GM12891 (cell line): ENCODE measurements around the gene SNAPC3.

Source experiments
- DNase-seq: peaks from one replicate; pipeline ENCODE4 v3.0.0; 2011; ENCODE audit warnings: low spot score; ENCODE audit not compliant: insufficient read length
- FAIRE-seq: peaks from 2 replicates; lab custom pipeline; 2011; peaks lifted over from hg19 to GRCh38; lab: Jason Lieb, UNC
- PAX5 ChIP-seq: IDR thresholded peaks from 2 replicates; pipeline ENCODE4 v1.6.1; 2011; ENCODE audit warnings: low read length, moderate library complexity, mild to moderate bottlenecking; ENCODE audit not compliant: insufficient read depth, severe bottlenecking
- POLR2A ChIP-seq: IDR thresholded peaks from 2 replicates; pipeline ENCODE4 v1.6.1; 2011; ENCODE audit warnings: low read depth, low read length, control low read depth
- POLR2AphosphoS5 ChIP-seq: IDR thresholded peaks from 2 replicates; pipeline ENCODE4 v1.6.1; 2011; ENCODE audit warnings: low read depth, low read length, control low read depth
- POU2F2 ChIP-seq: IDR thresholded peaks from 2 replicates; pipeline ENCODE4 v1.6.1; 2011; ENCODE audit warnings: low read depth, mild to moderate bottlenecking, control low read depth, low read length, moderate library complexity
- SPI1 ChIP-seq: IDR thresholded peaks from 2 replicates; pipeline ENCODE4 v1.6.1; 2011; ENCODE audit warnings: low read depth, low read length, control low read depth
- TAF1 ChIP-seq: IDR thresholded peaks from 2 replicates; pipeline ENCODE4 v1.6.1; 2011; ENCODE audit warnings: low read depth, low read length, control low read depth

SNAPC3 gene

DNA sequence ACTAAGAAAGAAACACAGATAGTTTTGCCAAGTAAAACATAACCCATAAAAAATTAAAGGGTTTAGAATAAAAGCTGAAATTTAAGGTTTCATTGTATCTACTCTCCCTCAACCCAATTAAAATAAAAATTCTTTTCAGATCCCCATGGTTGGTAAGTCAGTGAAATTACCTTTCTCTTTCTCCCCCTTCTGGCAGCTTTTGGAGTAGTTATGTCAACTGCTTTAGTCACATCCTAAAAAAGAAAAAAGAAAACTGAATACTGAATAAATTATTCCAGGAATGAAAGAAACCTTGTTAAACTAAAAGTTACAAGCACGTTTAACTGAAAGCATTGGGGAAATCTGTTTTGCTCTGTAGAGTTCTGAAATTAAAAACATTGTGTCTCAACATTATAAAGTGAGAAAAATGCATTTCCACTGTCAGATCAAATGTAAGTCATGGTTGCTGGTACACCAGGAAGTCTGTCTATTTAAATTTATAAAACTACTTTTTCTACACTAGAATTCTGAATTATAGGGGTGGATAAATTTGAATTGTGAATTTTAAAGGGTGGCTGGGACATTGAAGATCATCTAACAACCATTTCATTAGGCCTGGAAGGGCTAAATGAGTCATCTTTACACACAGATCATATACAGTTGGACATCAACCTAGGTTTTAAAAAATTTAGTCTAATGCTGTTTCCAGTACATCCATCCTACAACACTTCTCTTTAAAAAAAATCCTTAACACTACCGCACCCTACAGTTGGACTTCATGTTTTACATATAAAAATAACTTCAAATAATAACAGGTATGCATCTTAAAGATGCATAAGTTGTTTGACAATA, 63.4 kb downstream of the SNAPC3 start:
- TF ChIP-seq SPI1 (no peak), POLR2A (no peak)
- DNase-seq (no peak), FAIRE-seq (peak; percentile 16)

DNA sequence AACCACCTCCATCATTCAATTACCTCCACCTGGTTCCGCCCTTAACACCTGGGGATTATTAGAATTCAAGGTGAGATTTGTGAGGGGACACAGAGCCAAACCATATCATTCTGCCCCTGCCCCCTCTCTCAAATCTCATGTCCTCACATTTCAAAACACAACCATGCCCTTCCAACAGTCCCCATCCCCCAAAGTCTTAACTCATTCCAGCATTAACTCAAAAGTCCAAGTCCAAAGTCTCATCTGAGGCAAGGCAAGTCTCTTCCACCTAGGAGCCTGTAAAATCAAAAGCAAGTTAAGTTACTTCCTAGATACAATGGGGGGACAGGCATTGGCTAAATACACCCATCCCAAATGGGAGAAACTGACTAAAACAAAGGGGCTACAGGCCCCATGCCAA, 69.3 kb downstream of the SNAPC3 start:
- FAIRE-seq, result no peak
- DNase-seq, result no peak
- TF ChIP-seq PAX5 (no peak), TAF1 (no peak)

GRCh38 chr9:15492485-15493150, 69.9 kb downstream of the SNAPC3 start:
- FAIRE-seq, result no peak
- peak; percentile 30; the same call in 1 of the 2 replicates for TF ChIP-seq POU2F2
- no peak for TF ChIP-seq SPI1
- TF ChIP-seq PAX5, result no peak
- peak; percentile 90 for TF ChIP-seq POLR2AphosphoS5
- 0 out of 2 replicates have a peak, but pooled peaks have one; percentile 27 for TF ChIP-seq TAF1
- TF ChIP-seq POLR2A, result peak; percentile 58; the same call in 1 of the 2 replicates
- no peak for DNase-seq

- no peak for FAIRE-seq
- DNase-seq, result no peak
- TF ChIP-seq POLR2AphosphoS5, result peak; percentile 37; the same call in 1 of the 2 replicates
- no peak for TF ChIP-seq POU2F2
Measured at GRCh38 chr9:15498246-15498995, 75.7 kb downstream of the SNAPC3 start.

DNA sequence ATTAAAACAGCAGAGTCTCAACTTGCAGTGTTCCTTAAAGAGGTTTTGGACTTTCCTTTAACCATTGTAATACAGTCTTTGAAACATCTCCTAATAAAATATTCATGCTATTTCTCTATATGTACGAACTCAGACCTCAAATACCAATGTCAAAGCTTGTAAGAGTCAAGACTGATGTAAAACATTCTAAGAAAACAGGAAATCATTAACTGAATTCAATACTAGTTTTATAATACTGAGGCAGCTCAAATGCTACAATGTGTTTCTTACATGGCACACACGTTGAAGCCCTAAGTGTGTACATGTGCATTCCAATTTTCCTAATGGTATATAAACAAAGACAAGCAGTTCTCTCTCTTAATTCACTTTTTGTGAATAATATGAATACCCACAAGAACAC, 76.5 kb downstream of the SNAPC3 start:
- FAIRE-seq (no peak), DNase-seq (no peak)
- TF ChIP-seq SPI1 (no peak), POLR2AphosphoS5 (no peak), POU2F2 (no peak), PAX5 (no peak), POLR2A (no peak), TAF1 (no peak)

DNA sequence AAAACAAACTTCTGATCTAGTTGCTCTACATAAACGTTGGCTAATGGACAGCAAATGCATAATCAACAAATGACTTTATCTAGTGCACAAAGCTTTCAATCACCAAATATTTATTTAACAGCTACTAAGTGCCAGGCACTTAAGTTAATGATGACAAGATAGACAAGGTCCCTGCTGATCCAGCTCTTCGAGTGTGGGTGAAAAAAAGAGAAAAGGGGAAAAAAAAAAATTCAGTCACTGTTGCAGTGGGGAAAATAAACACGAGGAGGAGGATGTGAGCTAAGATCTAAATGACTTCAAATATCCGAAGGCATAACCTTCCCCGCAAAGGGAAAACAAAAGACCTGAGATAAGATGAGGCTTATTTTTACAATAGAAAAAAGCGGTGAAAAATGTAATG, 78.5 kb downstream of the SNAPC3 start:
- DNase-seq (no peak), FAIRE-seq (no peak)
- TF ChIP-seq POU2F2 (no peak), SPI1 (no peak), POLR2AphosphoS5 (no peak), TAF1 (no peak), POLR2A (no peak), PAX5 (no peak)

- no peak for FAIRE-seq
- TF ChIP-seq POU2F2 (no peak), PAX5 (no peak), TAF1 (no peak), POLR2A (no peak), POLR2AphosphoS5 (no peak), SPI1 (no peak)
- no peak for DNase-seq
Measured at GRCh38 chr9:15501803-15502202, 79.1 kb downstream of the SNAPC3 start.

GRCh38 chr9:15505921-15506320, 83.2 kb downstream of the SNAPC3 start:
- FAIRE-seq (no peak), DNase-seq (no peak)
- TF ChIP-seq PAX5 (no peak), SPI1 (peak; percentile 67)

DNA sequence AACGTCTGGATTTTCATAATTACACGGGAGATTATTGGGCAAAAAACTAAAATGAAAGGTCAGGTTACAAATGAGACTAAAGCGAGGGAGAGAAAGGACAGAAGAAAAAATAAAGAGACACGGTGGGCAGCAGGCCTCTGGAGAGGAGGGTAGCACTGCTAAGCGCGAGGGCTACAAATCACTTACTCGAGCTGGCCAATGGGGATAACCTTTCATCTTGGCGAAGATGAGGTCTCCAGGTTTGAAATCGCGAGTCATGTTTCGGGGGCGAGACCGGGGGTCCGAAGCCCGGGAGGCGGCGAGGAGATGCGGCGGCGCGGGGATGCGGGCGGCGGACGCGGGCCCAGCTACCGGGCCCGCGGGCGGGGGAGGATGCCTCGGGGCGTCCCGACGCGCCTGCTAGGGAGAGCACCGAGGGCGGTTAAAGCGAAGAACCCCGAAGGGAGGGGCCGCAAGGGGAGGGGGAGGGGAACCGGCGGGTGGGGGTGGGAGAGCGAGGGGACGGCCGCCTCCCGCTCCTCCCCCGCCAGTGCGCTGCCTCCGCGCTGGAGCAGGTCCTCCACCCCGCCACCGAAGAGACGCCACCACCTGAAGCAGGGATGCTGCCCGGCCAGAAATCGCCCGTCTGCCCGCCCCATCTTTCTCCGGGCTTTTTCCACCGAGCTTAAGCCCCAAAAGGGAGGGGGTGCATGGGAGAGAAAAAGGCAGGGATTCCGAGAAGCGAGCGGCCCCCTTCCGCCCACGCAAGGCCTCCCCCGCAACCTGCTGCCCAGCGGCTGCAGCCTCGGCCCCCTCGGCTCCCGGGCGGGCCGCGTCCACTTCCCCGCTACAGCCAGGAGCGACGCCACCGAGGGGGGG, 87.5 kb downstream of the SNAPC3 start:
- DNase-seq, result peak; percentile 61
- TF ChIP-seq SPI1 (no peak), TAF1 (no peak), POU2F2 (no peak), POLR2A (no peak; the same call in 1 of the 2 replicates), PAX5 (no peak), POLR2AphosphoS5 (no peak; the same call in none of the 2 replicates)
- peak; percentile 87 for FAIRE-seq
